Esophagus squamous epithelium (tissue), 5 donors: ENCODE measurements around the gene ARG1. TPM values are rescaled to one million over a fixed set of nuclear protein-coding genes. Genes with fewer than 3 reads are reported as not detected.

Source experiments
- DNase-seq: peaks from one replicate; lab custom pipeline; 2025; lab: John Stamatoyannopoulos, UW
- H3K27ac ChIP-seq, 4 donors: fragments of 200-600 bp; sonication (generic); one replicate each; pipeline ENCODE4 v1.5.1; 2016 to 2019; ENCODE audit warnings: mild to moderate bottlenecking in 1 of 4
- H3K27me3 ChIP-seq, 4 donors: fragments of 200-600 bp; sonication (generic); 1 replicate in 3 of 4; 2 replicates in 1 of 4; pipeline versions ENCODE4 v1.5.1 to v1.6.0; 2017 to 2021; ENCODE audit warnings: antibody characterized with exemption in 1 of 4
- H3K36me3 ChIP-seq, 3 donors: fragments of 200-600 bp; sonication (generic); one replicate each; pipeline ENCODE4 v1.5.1; 2016 to 2019
- H3K4me1 ChIP-seq, 3 donors: fragments of 200-600 bp; sonication (generic); one replicate each; pipeline ENCODE4 v1.5.1; 2017 to 2019
- H3K4me3 ChIP-seq, 4 donors: fragments of 200-600 bp; sonication (generic); 1 replicate in 3 of 4; 2 replicates in 1 of 4; pipeline ENCODE4 v1.5.1; 2016 to 2019; ENCODE audit warnings: mild to moderate bottlenecking in 2 of 4, moderate library complexity in 1 of 4
- H3K9me3 ChIP-seq, 3 donors: fragments of 200-600 bp; sonication (generic); one replicate each; pipeline ENCODE4 v1.5.1; 2016 to 2019
- POLR2A ChIP-seq, 4 donors: fragments of 450-650 bp; IDR thresholded peaks; one replicate each; pipeline ENCODE4 v1.6.1; 2017; ENCODE audit warnings: antibody characterized with exemption in 4 of 4, mild to moderate bottlenecking in 4 of 4, moderate library complexity in 3 of 4
- WGBS, 2 donors: methylation state at CpG; one replicate each; pipeline ENCODE4 v1.1.5; 2018; 5-methylcytosine and 5-hydroxymethylcytosine counted together
- intact Hi-C: fragments of 100-400 bp; cut with DNase I; formaldehyde crosslinking; loops from one replicate; pipeline ENCODE4 v1.15.0; 2022
- total RNA-seq, 4 donors: library from RNA; depleted of rRNA; stranded (reverse); fragments of >200 nt; gene quantifications; one replicate each; pipeline ENCODE4 v1.1.0, GENCODE V29; 2016
- TF ChIP-seq, protein P1 (sequence below), 6 experiments: fragments of 450-650 bp in 4 of 6; fragments of 200-600 bp in 2 of 6; sonication (generic) in 2 of 6; IDR thresholded peaks; one replicate each; pipeline ENCODE4 v1.5.1; 2016 to 2019; ENCODE audit warnings: antibody characterized with exemption in 6 of 6, mild to moderate bottlenecking in 4 of 6, moderate library complexity in 4 of 6
- donor health status: DM: yes; HTN: yes; CAD: no.

ARG1 gene
- total RNA-seq, 4 donors from 2014 or later: 0.19 to 2.7 TPM; not detected in 2

DNA sequence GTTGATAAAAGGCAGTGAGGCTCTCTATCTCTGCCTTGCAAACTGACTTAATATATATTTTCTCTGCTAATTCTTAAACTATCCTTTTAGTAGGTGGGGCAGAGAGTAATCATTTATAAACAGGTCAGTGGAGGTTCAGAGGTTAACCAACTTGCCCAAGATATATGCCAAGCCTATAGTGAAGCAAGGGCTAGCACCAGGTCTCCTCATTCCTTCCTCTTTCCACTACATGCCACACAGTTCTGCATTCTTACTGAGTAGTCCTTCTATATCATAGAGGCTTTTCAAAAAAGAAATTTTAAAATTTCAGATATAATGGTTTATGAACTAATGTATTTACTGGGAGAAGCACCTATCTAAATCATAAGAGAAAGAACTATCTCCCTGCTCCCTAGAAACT lies 8.5 kb downstream of the ARG1 start:
- intact Hi-C loops: no loop called here
- Histone ChIP-seq H3K9me3 (no peaks in the 10 kb centered on the region), H3K4me3 (no peak overlapping the region), H3K27me3 (no peaks in the 10 kb centered on the region), H3K4me1 (no peaks in the 10 kb centered on the region), H3K27ac (no peak overlapping the region), H3K36me3 (peaks cover 0 to 100% (median 0%) of the 10 kb centered on the region in 3 donors)
- TF ChIP-seq POLR2A (IDR thresholded peaks at IDR 0.05): no peak
- TF ChIP-seq, protein P1, sequence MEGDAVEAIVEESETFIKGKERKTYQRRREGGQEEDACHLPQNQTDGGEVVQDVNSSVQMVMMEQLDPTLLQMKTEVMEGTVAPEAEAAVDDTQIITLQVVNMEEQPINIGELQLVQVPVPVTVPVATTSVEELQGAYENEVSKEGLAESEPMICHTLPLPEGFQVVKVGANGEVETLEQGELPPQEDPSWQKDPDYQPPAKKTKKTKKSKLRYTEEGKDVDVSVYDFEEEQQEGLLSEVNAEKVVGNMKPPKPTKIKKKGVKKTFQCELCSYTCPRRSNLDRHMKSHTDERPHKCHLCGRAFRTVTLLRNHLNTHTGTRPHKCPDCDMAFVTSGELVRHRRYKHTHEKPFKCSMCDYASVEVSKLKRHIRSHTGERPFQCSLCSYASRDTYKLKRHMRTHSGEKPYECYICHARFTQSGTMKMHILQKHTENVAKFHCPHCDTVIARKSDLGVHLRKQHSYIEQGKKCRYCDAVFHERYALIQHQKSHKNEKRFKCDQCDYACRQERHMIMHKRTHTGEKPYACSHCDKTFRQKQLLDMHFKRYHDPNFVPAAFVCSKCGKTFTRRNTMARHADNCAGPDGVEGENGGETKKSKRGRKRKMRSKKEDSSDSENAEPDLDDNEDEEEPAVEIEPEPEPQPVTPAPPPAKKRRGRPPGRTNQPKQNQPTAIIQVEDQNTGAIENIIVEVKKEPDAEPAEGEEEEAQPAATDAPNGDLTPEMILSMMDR (IDR thresholded peaks at IDR 0.05): no peak
- no peak for DNase-seq

DNA sequence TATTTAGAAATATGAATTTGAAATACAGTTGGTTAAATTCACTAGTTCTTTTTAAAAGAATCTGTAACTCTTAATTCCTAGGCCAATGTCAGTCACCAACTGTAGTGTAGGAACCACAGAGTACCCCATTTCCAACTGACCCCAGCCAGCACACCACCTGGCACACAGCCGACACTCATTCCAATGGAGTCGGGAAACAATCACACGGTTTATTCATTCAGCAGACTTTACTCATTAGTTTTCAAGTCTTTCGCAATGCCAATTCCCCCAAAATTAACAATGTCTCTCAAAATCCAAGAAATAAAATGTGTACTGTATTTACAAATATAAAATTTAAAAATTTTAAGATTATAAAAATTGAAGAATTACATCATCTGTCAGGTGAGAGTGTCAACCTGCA lies 13.5 kb downstream of the ARG1 start:
- no peak for DNase-seq
- Histone ChIP-seq H3K27me3 (no peaks in the 10 kb centered on the region), H3K4me3 (no peak overlapping the region), H3K9me3 (no peaks in the 10 kb centered on the region), H3K4me1 (no peaks in the 10 kb centered on the region), H3K36me3 (peaks cover 3 to 100% (median 10%) of the 10 kb centered on the region in 3 donors), H3K27ac (no peak overlapping the region)
- WGBS, 2 donors: 93 to 95% methylated on average over 4 of the region's 4 CpGs
- intact Hi-C loops: no loop called here
- TF ChIP-seq, protein P1 (IDR thresholded peaks at IDR 0.05): no peak
- TF ChIP-seq POLR2A (IDR thresholded peaks at IDR 0.05): no peak

DNA sequence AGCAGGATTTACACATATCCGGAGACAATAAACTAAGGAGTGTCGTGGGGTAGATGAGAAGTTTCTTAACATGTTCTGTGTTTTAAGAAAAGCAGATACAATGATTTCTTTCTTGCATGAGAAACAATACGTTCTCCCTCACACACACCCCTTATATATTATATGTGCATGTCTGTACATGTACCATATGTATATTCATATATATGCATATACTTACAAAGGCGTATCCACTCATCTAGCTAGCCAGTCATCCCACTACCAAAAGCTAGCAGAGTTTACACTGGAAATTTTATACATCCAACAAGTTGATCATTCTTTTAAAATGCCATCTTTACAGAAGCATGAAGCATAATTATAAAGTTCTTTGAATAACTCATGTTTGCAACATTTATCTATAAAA lies 14.9 kb downstream of the ARG1 start:
- intact Hi-C loops: no loop called here

DNA sequence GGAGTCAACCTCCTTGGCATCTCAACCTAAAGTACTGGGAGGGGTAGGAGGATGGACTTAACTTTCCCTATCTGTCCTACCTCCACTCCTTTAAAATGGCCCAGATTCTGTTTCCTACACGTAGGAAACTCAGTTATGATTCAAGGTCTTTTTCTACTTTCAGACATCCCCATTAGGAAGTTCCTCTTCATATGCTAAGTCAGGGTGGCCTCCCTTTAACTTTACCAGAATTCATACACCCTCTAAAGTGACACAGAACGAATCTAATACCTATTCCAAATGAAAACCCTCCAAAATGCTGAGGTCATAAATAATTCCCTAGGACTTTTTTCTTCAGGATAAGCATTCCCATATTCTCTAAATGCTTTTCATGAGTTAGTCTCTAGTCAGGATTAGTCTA lies 15.6 kb downstream of the ARG1 start:
- intact Hi-C loops: no loop called here
- H3K36me3 ChIP-seq: peaks cover 3 to 100% (median 10%) of the 10 kb centered on the region in 3 donors

More for the DNA sequence above, 14.9 kb downstream of the ARG1 start:
- DNase-seq: no peak
- Histone ChIP-seq H3K27ac (no peak overlapping the region), H3K4me3 (no peak overlapping the region), H3K4me1 (no peaks in the 10 kb centered on the region), H3K27me3 (no peaks in the 10 kb centered on the region), H3K36me3 (peaks cover 3 to 100% (median 10%) of the 10 kb centered on the region in 3 donors), H3K9me3 (no peaks in the 10 kb centered on the region)
- WGBS, 2 donors: 81 to 89% methylated on average over 4 of the region's 4 CpGs
- no peak for TF ChIP-seq POLR2A (IDR thresholded peaks at IDR 0.05)
- TF ChIP-seq, protein P1 (IDR thresholded peaks at IDR 0.05): no peak

DNA sequence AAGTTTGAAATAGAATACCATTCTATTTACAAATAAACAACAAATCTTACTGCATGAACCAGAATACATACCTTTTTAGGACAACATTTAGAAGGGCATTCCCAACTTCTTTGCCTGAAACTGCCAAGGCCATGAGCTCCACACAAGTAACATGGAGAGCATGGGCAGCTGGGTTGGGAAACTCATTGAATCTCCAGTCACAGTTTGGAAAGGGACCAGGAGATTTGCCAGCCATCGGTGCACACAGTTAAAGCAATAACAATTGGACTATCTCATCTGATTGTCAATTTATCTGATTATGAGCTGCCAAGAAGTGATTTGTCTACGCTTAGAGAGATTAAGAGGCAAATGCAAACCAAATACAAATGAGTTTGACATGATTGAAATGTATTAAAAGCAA lies 19.9 kb downstream of the ARG1 start:
- Histone ChIP-seq H3K27ac (no peak overlapping the region), H3K27me3 (no peaks in the 10 kb centered on the region), H3K4me1 (no peaks in the 10 kb centered on the region), H3K36me3 (peaks cover 3 to 100% (median 19%) of the 10 kb centered on the region in 3 donors), H3K9me3 (no peaks in the 10 kb centered on the region), H3K4me3 (no peak overlapping the region)
- TF ChIP-seq, protein P1 (IDR thresholded peaks at IDR 0.05): no peak
- no peak for TF ChIP-seq POLR2A (IDR thresholded peaks at IDR 0.05)
- intact Hi-C loops: no loop called here
- WGBS, 2 donors: 89 to 95% methylated on average over 2 of the region's 2 CpGs
- no peak for DNase-seq

More for the DNA sequence above, 15.6 kb downstream of the ARG1 start:
- Histone ChIP-seq H3K27me3 (no peaks in the 10 kb centered on the region), H3K9me3 (no peaks in the 10 kb centered on the region), H3K4me3 (no peak overlapping the region), H3K27ac (no peak overlapping the region), H3K4me1 (no peaks in the 10 kb centered on the region)
- TF ChIP-seq, protein P1 (IDR thresholded peaks at IDR 0.05): no peak
- TF ChIP-seq POLR2A (IDR thresholded peaks at IDR 0.05): no peak
- WGBS, 2 donors: 72 to 87% methylated on average over 2 of the region's 2 CpGs
- no peak for DNase-seq
